GM20000 (cell line): ENCODE results near the gene ACYP2.
A peak's percentile ranks its signal among the peaks of the same experiment; 100 is the strongest.
"Not testable (repeated sequence)": the region's sequence is repeated elsewhere in the genome, so short reads cannot be mapped to it uniquely, and the experiment has no call there.

Experiments
- DNase-seq: peaks from one replicate; pipeline ENCODE4 v3.0.0; 2012; ENCODE audit warnings: low spot score
- TF ChIP-seq, protein P1 (sequence below): IDR thresholded peaks from 2 replicates; pipeline ENCODE4 v1.5.1; 2012; ENCODE audit warnings: mild to moderate bottlenecking, control low read depth; ENCODE audit errors: extremely low read depth, missing control alignments

The ACYP2 gene

GRCh38 chr2:54086157-54086556 lies 29.3 kb upstream of the ACYP2 start:
- DNase-seq, result no peak
- TF ChIP-seq, protein P1, sequence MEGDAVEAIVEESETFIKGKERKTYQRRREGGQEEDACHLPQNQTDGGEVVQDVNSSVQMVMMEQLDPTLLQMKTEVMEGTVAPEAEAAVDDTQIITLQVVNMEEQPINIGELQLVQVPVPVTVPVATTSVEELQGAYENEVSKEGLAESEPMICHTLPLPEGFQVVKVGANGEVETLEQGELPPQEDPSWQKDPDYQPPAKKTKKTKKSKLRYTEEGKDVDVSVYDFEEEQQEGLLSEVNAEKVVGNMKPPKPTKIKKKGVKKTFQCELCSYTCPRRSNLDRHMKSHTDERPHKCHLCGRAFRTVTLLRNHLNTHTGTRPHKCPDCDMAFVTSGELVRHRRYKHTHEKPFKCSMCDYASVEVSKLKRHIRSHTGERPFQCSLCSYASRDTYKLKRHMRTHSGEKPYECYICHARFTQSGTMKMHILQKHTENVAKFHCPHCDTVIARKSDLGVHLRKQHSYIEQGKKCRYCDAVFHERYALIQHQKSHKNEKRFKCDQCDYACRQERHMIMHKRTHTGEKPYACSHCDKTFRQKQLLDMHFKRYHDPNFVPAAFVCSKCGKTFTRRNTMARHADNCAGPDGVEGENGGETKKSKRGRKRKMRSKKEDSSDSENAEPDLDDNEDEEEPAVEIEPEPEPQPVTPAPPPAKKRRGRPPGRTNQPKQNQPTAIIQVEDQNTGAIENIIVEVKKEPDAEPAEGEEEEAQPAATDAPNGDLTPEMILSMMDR, result no peak

DNA sequence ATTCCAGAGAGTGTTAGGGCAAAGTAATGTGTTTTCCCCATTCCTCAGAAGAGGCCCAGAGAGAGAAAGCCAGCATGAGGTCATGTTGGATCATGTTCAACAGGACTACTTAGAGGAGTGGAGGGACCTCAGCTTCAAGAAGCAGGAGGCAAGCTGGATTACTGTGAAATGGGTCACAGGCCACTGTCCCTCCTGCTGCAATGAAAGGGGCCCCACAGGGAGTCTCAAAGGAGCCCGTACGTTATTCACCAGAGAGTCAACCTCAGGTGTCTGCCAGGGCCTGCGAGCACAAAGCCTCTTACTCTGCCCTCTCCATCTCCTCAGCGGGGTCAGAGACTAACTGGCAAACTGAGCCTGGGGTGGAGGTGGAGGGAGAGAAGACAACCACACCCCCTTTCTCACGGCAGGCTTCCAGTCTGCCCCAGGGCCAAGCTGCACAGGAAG lies 27.2 kb upstream of the ACYP2 start:
- no peak for DNase-seq
- TF ChIP-seq, protein P1, result no peak

DNA sequence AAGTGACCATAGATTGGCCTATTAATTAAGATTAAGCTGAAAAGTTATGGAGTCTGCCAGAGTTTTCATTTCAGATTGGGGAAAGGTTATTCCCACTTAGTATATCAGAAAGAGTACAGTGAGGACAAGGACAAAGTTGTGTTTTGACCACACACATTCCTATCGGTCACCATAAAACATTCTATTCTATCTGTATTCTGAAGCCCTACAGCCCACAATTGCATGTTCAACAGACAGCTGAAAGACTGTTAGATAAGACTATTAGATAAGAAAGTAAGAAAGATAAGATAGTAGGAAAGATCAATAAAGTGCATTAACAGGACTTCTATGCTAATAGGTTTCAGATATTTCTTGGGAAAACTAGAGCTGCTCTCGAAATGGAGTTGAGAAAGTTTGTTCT lies 26.7 kb upstream of the ACYP2 start:
- DNase-seq, result no peak
- TF ChIP-seq, protein P1, result no peak

GRCh38 chr2:54090521-54091117 lies 24.8 kb upstream of the ACYP2 start:
- TF ChIP-seq, protein P1, result no peak
- no peak for DNase-seq

GRCh38 chr2:54092940-54093339 lies 22.5 kb upstream of the ACYP2 start:
- TF ChIP-seq, protein P1, result no peak
- DNase-seq, result peak; percentile 31

- not testable (repeated sequence) for DNase-seq
Observed at GRCh38 chr2:54095406-54095805, 20.0 kb upstream of the ACYP2 start.

- DNase-seq, result not testable (repeated sequence)
Observed at GRCh38 chr2:54096141-54096540, 19.3 kb upstream of the ACYP2 start.

DNA sequence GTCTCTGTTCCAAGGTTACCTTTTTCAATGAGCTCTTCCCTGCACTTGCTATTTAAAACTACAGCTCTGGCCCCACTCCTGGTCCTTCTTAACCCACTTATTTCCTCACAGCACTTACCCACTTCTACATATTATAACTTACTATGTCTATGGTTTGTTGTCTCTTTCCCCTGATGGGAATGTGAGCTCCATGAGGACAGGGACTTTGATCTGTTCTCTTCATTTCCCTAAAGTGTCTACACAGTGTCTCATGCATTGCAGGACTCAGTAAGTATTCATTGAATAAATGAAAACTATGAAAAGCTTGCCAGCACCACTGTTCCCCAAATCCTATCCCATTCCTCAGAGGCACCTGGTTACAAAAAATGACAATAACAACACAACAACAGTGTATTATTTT lies 18.3 kb upstream of the ACYP2 start:
- no peak for DNase-seq
- TF ChIP-seq, protein P1, result no peak
